Esophagus mucosa (tissue), 1 donor: Measurements from ENCODE around the gene SYT14. TPM values are rescaled to one million over a fixed set of nuclear protein-coding genes. Genes with fewer than 3 reads are reported as not detected.
"Not testable (repeated sequence)": the region's sequence is repeated elsewhere in the genome, so short reads cannot be mapped to it uniquely, and the experiment has no call there.

Source experiments
- ATAC-seq: fragments of 200-7000 bp; cut with Tn5 transposase; one replicate; pipeline ENCODE4 v1.9.1; 2020
- total RNA-seq: library from RNA; stranded (reverse); gene quantifications from one replicate; pipeline ENCODE4 v1.2.4, GENCODE V29; 2023
- donor health status: DM: yes; HTN: yes; CAD: no.

The SYT14 gene
- total RNA-seq, 1 donor from 2014 or later: not detected

DNA sequence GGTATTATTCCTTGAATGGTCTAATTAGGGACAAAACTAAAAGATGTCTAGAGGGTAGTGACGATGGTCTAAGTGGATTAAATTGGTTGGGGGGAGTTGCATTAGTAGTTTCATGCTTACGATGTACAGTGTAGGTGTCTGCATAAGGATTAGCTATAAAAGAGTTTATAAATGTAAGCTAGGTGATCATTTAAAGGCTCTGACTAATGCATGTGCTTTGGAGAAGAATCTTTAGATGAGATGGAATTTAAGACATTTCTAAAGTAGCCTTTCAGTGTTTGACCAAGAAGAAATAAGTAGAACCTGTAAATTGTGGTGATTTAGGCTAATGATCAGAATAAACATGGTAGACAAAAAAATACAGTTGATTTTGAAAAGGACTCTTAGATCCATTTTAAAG, 7.4 kb downstream of the SYT14 start:
- ATAC-seq: no peak

DNA sequence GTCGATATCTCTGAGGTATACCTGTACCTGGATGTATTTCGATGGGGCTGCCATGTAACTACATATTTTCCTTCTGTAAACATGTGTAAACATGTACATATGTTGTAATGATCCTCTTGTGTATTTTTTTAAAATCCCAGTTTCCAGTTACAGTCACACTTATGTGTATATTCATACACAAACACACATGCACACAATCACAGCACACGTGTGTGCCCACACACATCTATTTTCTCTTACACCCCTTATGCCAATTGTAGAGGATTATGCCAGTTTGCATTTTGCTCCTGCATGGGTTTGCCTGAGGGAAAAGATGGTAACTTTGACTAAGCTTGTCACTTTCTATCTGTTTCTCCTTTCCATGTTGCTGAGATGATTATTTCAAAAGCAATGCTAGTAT, 10.1 kb downstream of the SYT14 start:
- ATAC-seq: no peak

DNA sequence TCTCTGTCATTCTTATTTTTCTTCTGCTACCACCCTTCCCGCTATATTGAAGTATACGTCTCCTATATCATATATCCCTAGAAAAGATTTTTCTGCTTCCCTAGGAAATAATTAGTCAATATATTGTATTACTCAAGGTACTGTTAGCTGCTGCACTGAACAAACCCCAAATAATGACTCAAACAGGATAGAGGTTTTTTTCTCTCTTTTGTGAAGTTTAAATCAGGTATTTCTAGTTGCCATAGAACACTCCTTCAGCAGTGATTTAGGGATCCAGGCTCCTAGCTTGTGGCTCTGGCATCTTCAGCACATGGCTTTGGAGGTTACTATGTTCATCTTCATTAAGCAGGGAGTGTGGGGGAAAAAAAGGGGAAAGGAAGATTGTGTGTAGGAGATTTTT, 18.1 kb downstream of the SYT14 start:
- ATAC-seq: no peak

DNA sequence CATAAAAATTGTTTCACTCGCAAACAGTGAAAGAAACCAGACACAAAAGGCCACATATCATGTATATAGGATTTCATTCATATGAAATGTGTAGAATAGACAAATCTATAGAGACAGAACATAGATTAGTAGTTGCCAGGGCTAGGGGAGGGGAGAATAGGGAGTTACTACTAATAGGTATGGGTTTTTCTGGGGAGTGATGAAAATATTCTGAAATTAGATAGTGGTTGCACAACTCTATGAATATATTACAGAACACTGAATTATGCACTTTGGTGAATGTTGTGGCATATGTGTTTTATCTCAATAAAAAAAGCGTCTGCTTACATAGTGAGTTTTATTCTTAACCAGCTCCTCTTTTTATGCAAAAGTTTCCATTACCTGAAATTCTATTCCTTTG, 21.6 kb downstream of the SYT14 start:
- ATAC-seq: no peak

DNA sequence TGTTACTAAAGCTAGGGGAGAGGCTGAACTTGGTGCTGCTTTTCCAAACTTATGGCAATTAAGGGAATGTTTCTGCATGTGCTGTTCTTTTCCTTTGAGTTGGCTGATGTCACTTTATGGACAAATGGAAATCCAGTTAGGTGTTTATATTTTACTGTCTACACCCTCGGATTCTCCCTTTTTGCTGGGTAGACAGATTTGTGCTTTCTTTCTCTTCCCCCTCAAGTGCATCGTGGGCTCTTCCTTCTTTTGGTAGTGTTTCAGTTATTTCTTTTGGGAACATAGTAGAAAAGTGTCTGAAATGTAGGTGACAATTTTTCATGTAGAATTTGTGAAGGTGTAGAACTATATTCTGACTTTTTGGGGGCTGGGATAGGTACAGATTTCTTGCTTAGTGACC, 22.9 kb downstream of the SYT14 start:
- no peak for ATAC-seq

DNA sequence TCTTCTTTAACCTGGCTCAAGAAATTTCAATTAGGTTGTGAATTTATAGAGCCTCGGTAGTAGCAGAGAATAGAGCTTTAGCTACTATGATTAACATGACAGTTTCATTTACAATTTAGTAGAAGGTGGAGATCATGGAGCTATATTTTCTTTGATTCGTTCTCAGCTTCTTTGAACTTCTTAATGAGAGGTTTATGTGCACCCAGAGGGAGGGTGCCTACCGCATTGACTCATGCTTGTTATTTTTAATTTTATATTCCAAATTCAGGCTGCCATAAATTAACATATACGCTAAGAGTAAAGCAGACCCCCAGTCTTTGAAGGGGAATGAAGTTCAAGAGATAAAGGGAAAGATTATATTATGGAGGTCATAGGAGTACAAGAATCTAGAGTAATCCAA, 24.4 kb downstream of the SYT14 start:
- ATAC-seq: no peak

DNA sequence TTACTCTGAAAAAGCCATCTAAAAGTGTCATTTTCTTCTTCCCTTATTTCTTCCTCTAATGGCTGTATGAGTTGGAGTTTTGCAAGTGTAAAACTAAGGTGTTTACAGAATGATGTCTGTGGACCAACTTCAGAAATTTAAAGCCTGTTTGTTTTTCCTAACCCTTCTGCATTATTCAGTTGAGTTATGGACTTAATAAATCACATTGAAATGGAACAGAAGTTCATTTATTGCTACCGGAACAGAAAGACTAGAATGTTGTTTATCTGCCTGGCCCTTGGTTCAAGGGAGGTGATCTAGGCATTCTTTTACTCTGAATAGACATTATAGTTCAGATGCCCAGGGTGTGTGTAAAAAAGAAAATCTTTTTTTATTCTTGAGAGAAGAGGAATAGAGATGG, 24.8 kb downstream of the SYT14 start:
- ATAC-seq: no peak

DNA sequence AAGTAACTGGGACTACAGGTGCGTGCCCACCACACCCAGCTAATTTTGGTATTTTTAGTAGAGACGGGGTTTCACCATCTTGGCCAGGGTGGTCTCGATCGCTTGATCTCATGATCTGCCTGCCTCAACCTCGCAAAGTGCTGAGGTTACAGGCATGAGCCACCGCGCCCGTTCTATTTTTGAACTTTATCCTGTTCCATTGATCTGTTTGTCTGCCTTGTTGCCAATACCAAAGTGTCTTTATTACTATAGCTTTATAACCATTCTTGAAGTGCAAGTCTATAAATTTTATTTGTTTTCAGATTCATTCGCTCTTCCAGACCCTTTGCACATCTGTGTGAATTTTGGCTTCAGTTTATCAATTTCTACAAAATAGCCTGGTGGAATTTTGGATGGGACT, 28.0 kb downstream of the SYT14 start:
- ATAC-seq: no peak

DNA sequence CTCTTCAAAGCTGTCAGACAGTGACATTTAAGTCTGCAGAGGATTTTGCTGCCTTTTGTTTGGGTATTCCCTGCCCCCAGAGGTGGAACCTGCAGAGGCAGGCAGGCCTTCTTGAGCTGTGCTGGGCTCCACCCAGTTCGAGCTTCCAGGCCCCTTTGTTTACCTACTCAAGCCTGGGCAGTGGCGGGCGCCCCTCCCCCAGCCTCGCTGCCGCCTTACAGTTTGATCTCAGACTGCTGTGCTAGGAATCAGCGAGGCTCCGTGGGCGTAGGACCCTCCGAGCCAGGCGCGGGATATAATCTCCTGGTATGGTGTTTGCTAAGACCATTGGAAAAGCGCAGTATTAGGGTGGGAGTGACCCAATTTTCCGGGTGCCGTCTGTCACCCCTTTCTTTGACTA, 40.7 kb downstream of the SYT14 start:
- not testable (repeated sequence) for ATAC-seq

DNA sequence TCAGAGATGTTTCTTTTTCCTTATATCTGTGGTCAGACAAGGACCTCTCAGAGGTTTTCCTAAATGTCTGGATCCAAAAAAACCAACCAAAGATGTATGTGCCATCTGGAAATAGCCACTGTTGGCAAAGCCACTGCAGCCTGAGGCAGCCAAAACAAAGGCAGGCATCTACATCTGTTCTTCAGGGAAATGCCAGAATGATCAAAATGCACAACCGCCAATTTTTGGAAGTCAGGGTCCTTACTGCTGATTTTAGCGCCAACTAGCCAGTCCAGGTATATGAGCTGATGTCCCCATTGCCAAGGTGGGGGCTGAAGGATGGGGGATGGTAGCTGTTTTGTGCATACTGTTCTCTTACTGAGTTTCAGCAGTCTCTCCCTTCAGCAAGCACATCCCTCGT, 45.9 kb downstream of the SYT14 start:
- no peak for ATAC-seq

DNA sequence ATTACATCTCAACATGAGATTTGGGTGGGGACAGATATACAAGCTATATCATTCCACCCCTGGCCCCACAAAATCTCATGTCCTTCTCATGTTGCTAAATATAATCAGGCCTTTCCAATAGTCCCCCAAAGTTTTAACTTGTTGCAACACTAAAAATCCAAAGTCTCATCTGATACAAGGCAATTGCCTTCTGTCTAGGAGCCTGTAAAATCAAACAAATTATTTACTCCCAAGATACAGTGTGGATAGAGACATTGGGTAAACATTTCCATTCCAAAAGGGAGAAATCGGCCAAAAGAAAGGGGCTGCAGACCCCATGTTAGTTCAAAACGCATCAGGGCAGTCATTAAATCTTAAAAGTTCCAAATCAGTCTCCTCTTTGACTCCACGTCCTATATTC, 47.0 kb downstream of the SYT14 start:
- no peak for ATAC-seq

DNA sequence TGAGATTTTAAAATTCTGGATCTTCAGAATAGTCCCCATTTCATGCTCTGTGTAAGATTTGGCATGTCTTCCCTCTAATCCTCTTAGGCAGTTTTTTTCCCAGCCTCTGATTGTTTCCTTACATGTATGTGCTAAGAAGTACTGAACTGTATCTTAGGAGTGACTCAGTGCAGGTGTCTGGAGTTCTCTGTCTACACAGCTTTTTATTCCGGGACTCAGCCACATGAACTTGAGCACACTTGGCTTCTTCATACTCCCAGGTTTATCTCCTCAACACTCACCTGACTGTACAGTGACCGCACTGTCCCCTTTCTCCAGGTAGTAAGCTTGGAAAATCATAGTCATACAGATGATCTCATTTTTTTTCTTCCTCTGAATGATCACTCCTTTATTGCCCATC, 50.7 kb downstream of the SYT14 start:
- ATAC-seq: peak; percentile 17

DNA sequence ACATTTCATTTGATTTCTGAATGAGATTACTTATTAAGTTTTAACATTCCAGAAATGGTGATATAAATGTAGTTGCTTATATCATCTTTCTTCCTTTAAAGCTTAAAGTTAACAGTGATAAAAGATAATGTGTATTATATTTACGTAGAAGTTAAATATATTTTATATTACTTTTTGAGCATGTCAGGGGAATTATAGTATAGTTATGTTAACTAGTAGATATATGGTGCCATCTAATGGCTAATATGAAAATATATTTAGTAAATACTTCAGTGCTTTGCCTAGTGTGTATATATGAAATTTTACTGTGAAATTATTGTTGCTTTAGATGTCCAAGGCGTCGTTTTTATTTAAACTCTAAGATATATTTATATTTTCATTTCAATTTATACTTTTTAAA, 51.5 kb downstream of the SYT14 start:
- peak; percentile 48 for ATAC-seq

DNA sequence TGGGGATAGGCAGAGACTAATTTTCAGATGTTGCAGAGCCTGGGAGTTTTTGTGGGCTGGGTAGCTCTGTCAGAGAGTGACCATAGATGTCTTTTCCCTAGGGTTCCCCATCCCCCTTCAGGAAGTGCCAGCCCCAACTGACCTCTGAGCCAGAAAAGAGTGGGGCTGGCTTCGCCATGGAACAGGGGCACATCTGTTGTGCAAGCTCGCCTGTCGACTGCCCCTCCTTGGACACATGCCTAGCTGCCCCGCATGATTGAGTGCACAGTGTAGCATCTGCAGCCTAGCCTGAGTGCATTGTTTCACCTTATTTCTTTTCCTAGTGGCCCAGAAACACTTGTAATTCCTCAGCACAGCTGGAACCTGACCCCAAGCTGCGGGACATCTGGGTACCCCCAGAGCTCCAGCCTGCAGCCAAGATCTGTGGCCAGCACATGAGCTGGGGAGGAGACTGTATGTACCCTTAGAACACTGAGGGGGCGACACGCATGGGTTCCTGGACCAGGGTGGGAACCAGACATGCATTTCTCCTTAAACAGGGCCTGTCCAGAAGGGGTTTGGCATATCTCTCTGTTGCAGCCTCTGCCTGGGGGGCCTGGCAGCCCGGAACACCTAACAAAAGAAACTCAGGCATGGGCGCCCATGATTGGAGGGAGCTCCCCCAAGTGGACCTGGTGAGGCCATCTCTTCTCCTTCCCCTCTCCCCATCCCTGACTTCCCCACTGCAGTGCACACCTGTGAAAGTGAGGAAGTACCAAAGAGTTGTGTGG, 55.2 kb downstream of the SYT14 start:
- ATAC-seq: no peak

DNA sequence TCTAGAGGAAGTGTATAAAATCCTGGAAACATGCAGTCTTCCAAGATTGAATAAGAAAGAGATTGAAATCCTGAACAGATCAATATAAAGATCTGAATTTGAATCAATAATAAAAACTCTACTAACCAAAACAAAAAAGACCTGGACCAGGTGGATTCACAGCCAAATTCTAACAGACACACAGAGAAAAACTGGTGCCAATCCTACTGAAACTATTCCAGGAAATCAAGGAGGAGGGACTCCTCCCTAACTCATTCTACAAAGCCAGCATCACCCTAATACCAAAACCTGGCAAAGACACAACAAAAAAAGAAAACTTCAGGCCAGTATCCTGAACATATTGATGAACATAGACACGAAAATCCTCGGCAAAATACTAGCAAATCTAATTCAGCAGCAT, 58.3 kb downstream of the SYT14 start:
- no peak for ATAC-seq

DNA sequence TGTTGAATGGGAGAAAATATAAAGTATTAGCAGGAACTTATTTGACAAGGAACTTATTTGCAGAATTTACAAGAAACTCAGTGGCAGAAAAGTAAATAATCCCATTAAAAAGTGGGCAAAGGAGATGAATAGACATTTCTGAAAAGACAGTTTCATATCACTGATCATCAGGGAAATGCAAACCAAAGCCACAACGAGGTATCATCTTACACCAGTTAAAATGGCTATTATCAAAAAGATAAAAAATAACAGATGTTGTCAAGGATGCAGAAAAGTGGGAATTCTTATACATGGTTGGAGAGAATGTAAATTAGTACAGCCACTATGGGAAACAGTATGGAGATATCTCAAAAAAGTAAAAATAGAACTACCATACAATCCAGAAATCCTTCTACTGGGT, 61.0 kb downstream of the SYT14 start:
- no peak for ATAC-seq

DNA sequence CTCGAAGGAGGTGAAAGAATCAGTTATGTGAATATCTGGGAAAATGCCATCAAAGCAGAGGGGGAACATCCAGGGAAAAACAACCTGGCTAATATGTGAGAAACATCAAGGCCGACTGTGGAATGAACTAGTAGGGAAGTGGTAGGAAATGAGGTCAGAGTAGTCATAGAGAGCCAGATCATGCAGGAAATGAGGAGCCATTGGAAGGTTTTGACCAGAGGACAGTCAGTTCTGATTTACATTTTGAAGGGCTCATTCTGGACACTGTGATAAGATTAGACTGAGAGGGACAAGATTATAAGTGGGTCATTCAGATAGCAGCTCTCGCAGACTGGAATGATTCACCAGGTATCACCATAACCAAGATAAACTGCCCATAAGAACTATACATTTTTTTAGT, 63.7 kb downstream of the SYT14 start:
- ATAC-seq: no peak

DNA sequence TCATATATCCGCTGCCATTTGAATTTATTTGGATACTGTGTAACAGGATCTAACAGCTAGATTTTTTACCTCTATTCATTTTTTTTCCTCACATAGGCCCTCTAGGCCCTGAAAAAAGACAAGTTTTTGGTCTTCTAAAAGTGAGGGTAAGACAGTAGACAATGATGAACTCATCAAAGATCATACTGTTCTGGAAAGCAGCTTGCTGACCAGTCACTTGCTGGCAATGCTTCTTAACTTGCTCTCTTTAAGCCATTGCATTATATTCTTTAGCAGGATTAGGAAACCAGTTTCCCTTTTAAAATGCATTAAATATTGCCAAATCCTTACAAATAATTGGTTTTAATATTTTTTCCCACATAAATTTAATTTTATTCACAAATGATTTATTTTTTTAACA, 65.5 kb downstream of the SYT14 start:
- ATAC-seq: no peak

DNA sequence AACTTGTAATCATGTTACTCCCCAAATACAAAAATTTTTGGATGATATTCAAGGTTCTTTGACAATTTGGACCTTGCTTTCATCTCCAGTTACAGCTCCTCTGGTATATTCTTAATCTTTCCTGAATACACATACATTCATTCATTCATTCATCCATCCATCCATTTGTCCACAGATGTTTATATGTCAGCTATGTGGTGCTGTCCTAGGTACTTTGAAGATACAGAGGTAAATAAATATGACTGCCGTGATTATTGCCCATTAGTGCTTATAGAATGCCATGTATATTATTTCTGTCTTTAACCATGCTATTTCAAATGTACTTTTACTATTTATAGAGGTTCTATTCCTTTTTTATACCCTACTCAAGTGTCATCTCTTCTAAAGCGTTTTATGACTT, 72.1 kb downstream of the SYT14 start:
- no peak for ATAC-seq

DNA sequence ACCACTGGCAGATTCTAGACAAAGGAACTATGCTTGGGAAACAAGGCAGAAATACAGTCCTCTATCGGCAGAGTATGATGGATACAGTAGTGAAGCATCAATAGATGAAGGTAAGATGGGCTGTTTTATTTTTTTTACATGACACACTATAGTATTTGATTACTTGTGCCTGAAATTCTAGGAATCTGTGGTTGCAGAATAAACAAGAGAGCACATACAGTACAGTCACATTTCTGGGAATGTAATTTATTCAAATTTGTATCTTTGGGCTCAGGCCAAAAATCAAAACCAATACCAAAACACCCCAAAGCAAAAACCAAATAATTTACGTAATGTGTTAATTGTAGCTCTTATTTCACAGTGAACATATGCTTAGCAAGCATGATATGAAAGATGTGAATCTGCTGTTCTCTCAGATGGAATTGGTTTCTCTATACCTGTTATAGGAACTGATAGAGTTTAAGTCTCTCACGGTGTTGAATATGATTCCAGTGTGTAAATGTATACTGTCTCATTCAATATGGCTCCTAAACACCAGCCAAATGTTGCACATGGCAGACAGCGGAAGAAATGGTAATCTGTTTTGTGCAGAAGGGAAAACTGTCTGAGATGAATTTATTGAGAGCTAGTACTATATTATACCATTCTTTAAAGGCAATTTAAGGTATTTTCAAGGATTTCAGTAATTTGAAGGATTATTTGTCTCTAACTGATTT, 83.3 kb downstream of the SYT14 start:
- no peak for ATAC-seq

DNA sequence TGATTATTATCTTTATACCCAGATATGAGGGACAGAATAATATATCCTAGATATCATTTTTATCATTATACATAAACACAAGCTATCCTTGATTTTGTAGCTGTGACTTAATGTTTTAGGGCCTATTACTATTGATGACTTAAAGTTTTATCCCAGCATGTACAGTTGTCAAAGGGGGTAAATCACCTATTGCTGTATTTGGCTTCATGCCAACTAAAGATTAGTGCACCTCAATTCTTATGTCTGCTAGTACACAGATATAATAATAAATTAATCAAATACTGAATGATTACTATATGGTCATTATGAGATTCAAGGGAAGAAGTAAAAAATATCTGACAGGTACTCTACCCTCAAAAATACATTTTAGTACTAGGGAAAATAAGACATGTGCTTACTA, 84.0 kb downstream of the SYT14 start:
- ATAC-seq: no peak

DNA sequence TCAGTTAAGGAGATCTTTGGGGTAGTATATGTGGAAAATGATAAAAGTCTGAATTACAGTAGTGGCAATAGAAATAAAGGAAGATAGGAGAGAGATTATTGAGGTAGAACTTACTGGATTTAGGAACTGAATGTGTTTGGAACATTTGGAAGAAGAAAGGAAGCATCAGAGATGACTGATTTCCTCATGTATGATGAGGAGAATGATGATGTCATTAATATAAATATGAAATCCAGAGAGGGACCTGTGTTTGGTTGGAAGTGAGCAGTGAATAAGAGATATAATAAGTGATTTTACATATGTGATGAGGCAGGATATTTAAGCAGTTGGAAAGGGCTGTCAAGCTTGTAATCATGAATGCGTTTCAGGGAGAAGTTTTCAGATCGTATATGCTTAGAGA, 86.3 kb downstream of the SYT14 start:
- no peak for ATAC-seq

DNA sequence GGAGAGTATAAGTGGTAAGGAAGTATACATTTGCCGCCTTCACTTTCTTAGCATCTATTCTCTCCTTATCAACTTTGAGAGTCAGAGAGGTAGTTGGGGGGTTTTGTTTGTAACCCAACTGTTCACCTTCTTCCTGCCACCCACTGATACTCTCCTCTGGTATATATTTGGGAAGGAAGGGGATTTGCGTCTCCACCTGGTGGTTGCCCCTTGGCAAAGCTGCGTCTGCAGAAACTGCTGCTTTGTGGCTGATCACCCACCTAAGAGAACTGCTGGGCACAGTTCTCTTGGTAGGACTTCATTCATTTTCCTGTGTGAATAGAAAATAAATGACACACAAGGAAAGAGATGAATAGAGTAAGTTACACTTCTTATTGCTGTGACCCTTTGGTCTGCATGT, 87.0 kb downstream of the SYT14 start:
- no peak for ATAC-seq

DNA sequence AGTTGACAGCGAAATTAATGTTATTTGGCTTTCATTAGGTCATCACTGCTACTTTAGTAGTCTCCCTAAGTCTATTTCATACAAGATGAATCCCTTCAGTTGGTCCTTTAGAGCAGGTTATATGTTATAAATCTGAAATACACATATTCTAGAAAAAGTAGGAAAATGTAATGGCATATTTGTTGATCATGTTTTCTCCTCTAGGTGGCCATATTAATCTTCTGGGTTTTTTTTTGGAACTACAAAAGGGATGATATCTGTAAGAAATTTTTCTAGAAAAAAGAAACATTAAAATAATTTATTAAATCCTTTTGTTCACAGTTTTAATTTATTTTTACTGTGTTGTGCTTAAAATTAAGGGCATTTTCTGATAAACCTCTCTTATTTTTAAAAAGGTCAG, 87.9 kb downstream of the SYT14 start:
- no peak for ATAC-seq

DNA sequence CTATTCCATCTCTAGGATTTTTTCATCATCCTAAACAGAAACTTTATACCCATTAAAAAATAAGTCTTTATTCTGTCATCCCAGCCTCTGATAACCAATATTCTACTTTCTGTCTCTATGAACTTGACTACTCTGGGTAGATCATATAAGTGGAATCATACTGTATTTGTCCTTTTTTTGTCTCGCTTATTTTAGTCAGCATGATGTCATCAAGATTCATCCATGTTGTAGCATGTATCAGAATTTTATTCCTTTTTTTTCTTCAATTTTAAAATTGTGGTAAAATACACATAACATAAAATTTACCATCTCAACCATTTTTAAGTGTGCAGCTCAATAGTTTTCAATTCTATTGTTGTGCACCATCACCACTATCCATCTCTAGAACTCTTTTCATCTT, 90.0 kb downstream of the SYT14 start:
- no peak for ATAC-seq
